KG1 (cell line): Measurements from ENCODE around the gene MRTFA.
"Not testable (repeated sequence)": the region's sequence is repeated elsewhere in the genome, so short reads cannot be mapped to it uniquely, and the experiment has no call there.

ENCODE experiments used
- DNase-seq: peaks from one replicate; lab custom pipeline; 2025; lab: John Stamatoyannopoulos, UW

Gene MRTFA

GRCh38 chr22:40521046-40521445 lies 115.5 kb downstream of the MRTFA start:
- no peak for DNase-seq

DNA sequence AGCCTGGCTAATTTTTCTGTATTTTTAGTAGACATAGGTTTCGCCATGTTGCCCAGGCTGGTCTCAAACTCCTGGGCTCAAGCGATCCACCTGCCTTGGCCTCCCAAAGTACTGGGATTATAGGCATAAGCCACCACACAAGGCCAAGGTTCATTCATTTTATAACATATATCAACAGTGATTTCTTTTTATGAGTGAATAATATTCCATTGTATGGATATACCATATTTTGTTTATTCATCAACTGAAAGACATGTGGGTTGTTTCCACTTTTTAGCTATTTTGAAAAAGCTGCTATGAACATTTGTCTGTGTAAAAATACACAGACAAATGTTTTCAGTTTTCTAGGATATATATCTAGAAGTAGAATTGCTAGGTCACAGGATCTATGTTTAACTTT lies 116.0 kb downstream of the MRTFA start:
- DNase-seq = no peak

DNA sequence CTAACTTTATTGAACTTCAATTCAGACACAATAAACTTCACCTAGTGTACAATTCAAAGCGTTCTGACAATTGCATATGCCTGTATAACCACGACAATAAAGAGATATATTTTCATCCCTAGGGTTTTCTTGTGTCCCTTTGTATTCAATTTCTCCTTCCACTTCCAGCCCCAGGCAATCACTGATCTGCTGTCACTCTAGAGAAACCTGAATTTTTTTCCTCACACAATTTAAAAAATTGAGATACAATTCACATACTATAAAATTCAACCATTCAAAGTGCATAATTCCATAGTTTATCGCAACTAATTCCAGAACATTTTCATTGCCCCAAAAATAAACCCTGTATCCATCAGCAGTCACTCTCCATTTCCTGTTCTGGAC lies 116.6 kb downstream of the MRTFA start:
- DNase-seq = no peak

DNA sequence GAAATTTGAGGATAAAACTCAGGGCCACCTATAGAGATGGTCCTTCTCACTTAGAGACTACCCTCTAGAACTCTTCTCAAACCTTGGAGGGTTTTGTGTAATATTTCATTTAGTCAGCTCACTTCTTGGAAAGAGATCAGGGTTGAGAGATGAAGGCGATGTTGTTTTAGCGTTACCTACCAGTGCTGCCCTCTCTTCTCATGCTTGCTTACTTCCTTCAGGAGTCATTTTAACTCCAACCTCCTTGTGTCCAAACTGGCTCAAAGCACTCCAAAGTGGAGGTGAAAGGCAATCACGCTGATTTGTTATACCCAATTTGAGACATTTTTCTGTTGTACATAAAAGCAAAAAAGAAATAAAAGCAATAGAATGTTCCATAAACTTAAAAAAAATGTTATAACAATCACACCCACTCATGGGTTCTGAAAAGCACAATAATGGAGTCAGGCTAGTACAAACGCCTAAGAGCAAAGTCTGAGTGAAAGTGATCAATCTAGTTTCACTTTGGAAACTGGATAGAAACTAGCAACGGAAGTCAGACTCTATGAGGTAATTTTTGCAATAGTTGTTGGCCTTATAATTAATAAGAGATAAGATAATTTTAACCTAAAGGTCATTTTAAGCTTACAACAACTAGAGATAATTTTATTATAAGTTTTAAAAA lies 117.1 kb downstream of the MRTFA start:
- no peak for DNase-seq

- DNase-seq = no peak
These were observed 117.7 kb downstream of the MRTFA start for GRCh38 chr22:40518840-40519239.

DNA sequence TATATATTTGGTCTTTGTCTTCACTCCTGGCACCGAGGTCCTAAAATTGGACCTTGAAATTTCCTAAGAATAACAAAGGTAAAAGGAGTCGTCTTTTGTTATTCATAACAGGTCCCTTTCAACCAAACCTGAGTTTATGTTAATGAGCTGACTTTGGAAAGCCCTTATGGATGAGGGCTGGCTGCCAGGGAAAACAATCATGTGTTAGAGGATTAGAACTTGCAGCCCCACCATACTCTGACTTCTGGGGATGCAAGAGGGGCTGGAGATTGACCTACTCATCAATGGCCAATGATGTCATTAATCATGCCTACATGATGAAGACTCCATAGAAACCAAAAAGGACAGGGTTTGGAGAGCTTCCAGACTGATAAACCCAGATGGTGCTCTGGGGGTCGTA lies 118.9 kb downstream of the MRTFA start:
- DNase-seq = no peak

GRCh38 chr22:40516416-40516815 lies 120.1 kb downstream of the MRTFA start:
- DNase-seq = no peak

GRCh38 chr22:40512426-40513136 lies 123.9 kb downstream of the MRTFA start:
- no peak for DNase-seq

DNA sequence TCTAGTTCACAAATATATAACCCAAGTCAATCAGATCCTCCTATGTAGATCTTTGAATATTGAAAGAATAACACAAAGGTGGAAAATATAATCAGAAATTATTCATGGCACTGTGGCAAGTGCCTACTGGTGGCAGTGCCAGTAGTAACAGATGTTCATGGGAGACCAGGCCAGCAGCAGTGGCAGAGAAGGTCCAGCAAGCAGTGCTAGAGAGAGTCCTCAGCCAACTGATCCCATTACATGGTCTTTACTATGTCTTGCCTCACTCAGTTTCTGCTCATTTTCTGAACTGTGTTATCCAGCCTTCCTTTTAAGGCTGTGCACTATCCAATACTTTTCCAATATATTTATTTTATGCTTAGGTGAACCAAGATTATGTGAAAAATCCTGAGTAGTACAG lies 124.9 kb downstream of the MRTFA start:
- no peak for DNase-seq

GRCh38 chr22:40510631-40511364 lies 125.7 kb downstream of the MRTFA start:
- no peak for DNase-seq

DNA sequence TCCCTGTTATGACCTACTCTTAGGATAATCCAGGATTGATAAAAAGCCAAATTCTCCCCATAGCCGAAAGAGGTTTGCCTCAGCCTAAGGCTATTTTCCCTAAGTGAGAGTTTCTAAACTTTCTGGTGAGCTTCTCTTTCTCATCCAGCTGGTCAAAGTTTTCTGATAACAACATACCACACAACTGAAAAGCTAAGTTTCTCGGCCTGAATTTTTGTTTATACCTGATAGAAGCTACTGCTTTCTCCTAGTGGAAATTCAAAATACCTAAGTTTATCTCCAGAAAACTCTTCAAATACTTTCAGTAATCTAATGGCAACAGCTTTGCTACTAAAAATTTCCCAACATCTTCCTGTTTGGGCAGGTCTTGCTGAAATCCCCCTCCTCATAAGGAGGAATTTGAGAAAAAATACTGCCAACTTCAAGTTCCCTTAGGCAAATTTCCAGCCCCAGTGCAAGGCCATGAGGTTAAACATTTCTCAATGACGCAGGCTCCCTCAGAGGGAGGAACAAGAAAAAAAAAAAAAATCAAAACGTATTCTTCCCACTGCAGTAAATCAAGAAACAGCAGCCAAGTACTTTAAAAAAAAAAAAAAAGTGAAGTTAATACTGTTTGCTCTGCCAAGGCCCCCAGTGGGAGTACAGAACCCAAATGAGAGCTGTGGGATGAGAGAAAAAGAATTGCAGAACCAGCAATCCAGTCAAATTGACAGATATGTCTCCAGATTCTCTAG lies 127.0 kb downstream of the MRTFA start:
- no peak for DNase-seq

DNA sequence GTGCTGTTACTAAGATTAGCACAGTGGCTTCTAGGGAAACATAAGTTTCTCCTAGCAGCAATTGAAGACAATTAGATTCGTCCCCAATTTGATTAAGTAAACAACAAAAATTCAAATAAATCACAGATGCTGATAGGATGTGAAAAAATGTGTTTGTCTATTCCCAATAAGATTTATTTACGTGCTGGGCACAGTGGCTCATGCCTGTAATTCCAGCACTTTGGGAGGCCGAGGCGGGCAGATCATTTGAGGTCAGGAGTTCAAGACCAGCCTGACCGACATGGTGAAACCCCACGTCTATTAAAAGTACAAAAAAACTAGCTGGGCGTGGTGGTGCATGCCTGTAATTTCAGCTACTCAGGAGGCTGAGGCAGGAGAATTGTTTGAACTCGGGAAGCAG lies 128.5 kb downstream of the MRTFA start:
- not testable (repeated sequence) for DNase-seq

DNA sequence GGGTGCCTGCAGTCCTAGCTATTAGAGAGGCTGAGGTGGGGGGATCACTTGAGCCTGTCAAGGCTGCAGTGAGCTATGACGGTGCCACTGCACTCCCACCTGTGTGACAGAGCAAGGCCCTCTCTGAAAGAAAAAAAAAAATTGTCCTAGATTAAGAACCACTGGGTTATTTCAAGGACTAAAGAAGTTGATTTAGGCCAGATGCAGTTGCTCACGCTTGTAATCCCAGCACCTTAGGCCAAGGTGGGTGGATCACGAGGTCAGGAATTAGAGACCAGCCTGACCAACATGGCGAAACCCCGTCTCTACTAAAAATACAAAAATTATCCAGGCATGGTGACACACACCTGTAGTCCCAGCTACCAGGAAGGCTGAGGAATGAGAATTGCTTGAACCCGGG lies 129.0 kb downstream of the MRTFA start:
- no peak for DNase-seq

- no peak for DNase-seq
These were observed 129.8 kb downstream of the MRTFA start for GRCh38 chr22:40506762-40507161.

DNA sequence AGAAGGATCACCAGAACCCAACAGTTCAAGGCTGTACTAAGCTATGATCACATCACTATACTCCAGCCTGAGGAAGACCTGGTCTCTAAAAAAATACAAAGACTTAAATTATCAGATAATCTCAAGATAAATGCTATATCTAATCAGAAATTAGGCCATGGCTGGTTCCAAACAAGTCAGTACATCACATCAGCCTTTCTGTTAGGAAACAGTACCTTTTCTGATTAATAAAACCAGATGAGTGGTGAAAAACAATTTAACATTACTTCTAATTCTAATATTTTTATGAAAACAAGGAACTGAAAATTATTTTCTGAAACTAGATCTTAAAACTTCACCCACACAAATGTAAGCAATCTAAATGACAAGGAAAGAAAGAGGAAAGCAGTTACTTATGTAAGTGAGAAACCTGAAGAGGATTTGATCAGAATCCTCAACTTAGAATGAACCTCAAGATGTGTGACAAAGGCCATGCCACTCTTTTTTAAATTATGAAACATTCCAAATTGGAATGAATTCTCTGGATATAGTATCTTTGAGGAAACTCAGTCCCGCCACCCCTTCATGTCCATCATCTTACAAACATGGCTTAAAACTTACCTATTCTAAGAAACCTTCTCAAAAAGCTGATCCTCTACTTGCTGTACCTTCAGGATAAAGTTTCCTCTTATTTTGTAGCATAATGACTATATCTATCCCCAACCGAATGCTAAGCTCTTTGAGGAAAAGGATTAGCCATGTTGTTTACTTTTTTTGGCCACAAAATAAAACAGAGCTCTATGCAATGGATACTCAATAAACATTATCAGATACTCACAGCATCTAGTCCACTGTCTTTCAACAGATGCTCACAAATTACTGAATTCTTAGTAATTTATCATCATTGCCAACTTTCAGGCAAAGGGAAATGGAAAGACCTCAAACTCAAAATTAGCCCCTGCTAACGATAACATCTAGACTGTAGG lies 132.0 kb downstream of the MRTFA start:
- no peak for DNase-seq

DNA sequence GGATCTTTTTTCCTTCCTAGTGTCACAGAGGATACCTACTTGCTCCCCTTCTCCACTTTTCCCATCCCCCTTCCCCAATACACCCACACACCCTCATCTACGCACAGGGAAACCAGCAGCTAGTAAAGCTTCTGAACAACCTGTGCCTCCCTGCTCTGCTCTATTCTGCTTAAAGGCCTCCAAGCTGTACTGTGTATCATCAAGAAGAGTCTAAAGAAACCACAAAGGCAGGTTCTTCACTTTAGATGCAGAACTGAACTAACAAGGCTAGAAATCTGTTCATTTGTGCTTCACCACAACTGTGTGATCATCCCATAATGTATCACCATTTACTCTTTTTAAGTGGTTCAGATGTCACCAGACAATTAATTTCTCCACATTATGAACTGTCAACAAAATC lies 133.6 kb downstream of the MRTFA start:
- no peak for DNase-seq

DNA sequence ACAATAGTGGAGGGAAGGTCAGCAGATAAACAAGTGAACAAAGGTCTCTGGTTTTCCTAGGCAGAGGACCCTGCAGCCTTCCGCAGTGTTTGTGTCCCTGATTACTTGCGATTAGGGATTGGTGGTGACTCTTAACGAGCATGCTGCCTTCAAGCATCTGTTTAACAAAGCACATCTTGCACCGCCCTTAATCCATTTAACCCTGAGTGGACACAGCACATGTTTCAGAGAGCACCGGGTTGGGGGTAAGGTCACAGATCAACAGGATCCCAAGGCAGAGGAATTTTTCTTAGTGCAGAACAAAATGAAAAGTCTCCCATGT lies 136.1 kb downstream of the MRTFA start:
- not testable (repeated sequence) for DNase-seq

GRCh38 chr22:40499209-40499623 lies 137.3 kb downstream of the MRTFA start:
- DNase-seq = no peak

DNA sequence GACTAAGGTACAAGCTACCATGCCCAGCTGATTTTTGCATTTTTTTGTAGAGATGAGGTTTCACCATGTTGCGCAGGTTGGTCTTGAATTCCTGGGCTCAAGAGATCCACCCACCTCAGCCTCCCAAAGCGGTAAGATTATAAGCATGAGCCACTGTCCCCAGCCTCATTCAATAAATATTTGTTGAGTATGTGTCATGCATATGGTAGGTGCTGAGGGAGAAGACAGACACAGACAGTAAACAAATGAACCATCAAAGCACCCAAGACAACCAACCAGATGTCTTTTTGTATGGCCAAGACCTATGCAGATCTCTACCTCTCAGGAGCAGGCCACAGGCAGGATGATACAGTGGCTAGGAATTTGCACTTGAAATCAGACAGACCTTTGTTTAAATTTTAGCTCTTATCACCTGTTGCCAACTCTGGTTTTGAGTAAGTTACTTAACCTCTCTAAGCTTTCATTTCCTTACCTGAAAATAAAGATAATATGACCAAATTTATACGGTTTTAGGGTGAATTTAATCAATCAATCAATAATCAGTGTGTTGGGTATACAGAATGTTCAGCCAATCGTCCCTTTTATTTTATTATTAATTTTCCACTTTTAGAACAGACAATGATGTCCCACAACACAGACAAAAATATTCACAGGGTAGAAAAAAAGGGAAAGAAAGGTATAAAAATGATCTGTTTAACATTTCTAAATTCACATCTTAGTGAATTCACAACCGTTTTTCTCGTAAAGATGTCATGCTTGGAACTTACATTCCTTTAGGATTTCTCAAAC lies 137.9 kb downstream of the MRTFA start:
- DNase-seq = no peak

DNA sequence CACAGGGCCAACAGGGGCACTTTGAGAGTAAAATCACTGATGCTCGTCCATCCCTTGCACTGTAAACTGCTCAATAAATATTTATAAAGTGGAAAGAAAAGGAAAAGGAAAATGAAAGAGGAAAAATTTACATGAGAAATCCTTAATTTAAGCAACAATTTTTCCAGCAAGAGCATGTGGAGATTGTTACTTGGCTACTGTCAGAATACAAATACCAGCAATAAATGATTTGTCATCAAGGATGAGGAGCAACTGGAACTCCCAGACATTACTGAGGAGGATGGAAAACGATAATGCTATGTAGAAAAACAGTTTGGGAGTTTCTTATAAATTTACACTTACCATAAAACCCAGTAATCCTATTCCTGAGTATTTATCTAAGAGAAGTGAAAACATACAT lies 143.1 kb downstream of the MRTFA start:
- DNase-seq = no peak
